ENCODE data around the gene CEP250.

GRCh38 chr20:35453647-35454046, 1.8 kb upstream of the CEP250 start:
- no peak for TF ChIP-seq CTCF (IDR thresholded peaks at IDR 0.05)
- no peak for TF ChIP-seq EZH2 (IDR thresholded peaks at IDR 0.05)
- no peak for TF ChIP-seq EZH2phosphoT487 (IDR thresholded peaks at IDR 0.05)

All from neural progenitor cell (in vitro differentiated cells).